Neuronal stem cell (in vitro differentiated cells): ENCODE data around the gene ZNF334.

Experiments used
- DNase-seq: peaks from one replicate; pipeline ENCODE4 v3.0.0-alpha.2; 2013; ENCODE audit warnings: low spot score
- H2AFZ ChIP-seq: one replicate; pipeline ENCODE4 v1.6.1; 2013; ENCODE audit warnings: mild to moderate bottlenecking, low read length, inconsistent platforms
- H2AK5ac ChIP-seq: 2 replicates; pipeline ENCODE4 v1.6.1; 2013; ENCODE audit warnings: low read depth, mild to moderate bottlenecking, inconsistent platforms, low read length, moderate library complexity, mixed read lengths
- H2BK120ac ChIP-seq: 2 replicates; pipeline ENCODE4 v1.6.1; 2013; ENCODE audit warnings: low read depth, mild to moderate bottlenecking, inconsistent platforms, low read length, moderate library complexity, mixed read lengths
- H2BK12ac ChIP-seq: one replicate; pipeline ENCODE4 v1.6.1; 2013; ENCODE audit warnings: low read length, inconsistent platforms
- H2BK15ac ChIP-seq: 2 replicates; pipeline ENCODE4 v1.6.1; 2013; ENCODE audit warnings: mild to moderate bottlenecking, low read length, inconsistent platforms, mixed read lengths
- H2BK5ac ChIP-seq: one replicate; pipeline ENCODE4 v1.6.1; 2013; ENCODE audit warnings: inconsistent platforms, mild to moderate bottlenecking, low read length, moderate library complexity
- H3K14ac ChIP-seq: one replicate; pipeline ENCODE4 v1.6.1; 2013; ENCODE audit warnings: low read length, inconsistent platforms
- H3K18ac ChIP-seq: 2 replicates; pipeline ENCODE4 v1.6.1; 2013; ENCODE audit warnings: low read length, inconsistent platforms
- H3K23ac ChIP-seq: 2 replicates; pipeline ENCODE4 v1.6.1; 2013; ENCODE audit warnings: low read depth, mild to moderate bottlenecking, mixed read lengths, low read length, inconsistent platforms; ENCODE audit not compliant: poor library complexity
- H3K27ac ChIP-seq: replicated peaks from 3 replicates; pipeline ENCODE4 v1.5.1; 2013; ENCODE audit warnings: low read length, inconsistent platforms
- H3K27me3 ChIP-seq, 3 experiments: 2 replicates each; pipeline ENCODE4 v1.6.1; 2013; ENCODE audit warnings: low read length in 3 of 3, mild to moderate bottlenecking in 2 of 3, inconsistent platforms in 1 of 3, low read depth in 1 of 3, mixed read lengths in 1 of 3, moderate library complexity in 1 of 3; ENCODE audit not compliant: control insufficient read depth in 3 of 3, insufficient read depth in 3 of 3
- H3K36me3 ChIP-seq, 2 donors: replicated peaks in 1 of 2; 2 replicates each; pipeline ENCODE4 v1.6.1; 2013; ENCODE audit warnings: low read length in 2 of 2; ENCODE audit not compliant: control insufficient read depth in 2 of 2, insufficient read depth in 2 of 2
- H3K4ac ChIP-seq: 2 replicates; pipeline ENCODE4 v1.6.1; 2013; ENCODE audit warnings: inconsistent platforms, mild to moderate bottlenecking, low read length, moderate library complexity
- H3K4me1 ChIP-seq, 2 donors: 1 replicate in 1 of 2; 2 replicates in 1 of 2; pipeline ENCODE4 v1.6.1; 2013; ENCODE audit warnings: low read length in 2 of 2, low read depth in 1 of 2; ENCODE audit not compliant: control insufficient read depth in 2 of 2, insufficient read depth in 1 of 2
- H3K4me2 ChIP-seq: one replicate; pipeline ENCODE4 v1.6.1; 2013; ENCODE audit warnings: mild to moderate bottlenecking, low read length, inconsistent platforms; ENCODE audit not compliant: insufficient read depth, poor library complexity, severe bottlenecking
- H3K4me3 ChIP-seq, 2 donors: 2 replicates each; pipeline ENCODE4 v1.5.1; 2013; ENCODE audit warnings: low read length in 2 of 2, mild to moderate bottlenecking in 2 of 2, inconsistent platforms in 1 of 2, moderate library complexity in 1 of 2
- H3K79me1 ChIP-seq: one replicate; pipeline ENCODE4 v1.6.1; 2013; ENCODE audit warnings: low read depth, mild to moderate bottlenecking, inconsistent platforms, low read length, moderate library complexity
- H3K9ac ChIP-seq: one replicate; pipeline ENCODE4 v1.6.1; 2013; ENCODE audit warnings: mild to moderate bottlenecking, low read depth, low read length, inconsistent platforms; ENCODE audit not compliant: poor library complexity
- H3K9me3 ChIP-seq, 2 donors: replicated peaks in 1 of 2; 2 replicates each; pipeline versions ENCODE3 to v1.6.1; 2013; ENCODE audit warnings: low read length in 2 of 2, mild to moderate bottlenecking in 2 of 2, inconsistent platforms in 1 of 2, low read depth in 1 of 2, mixed read lengths in 1 of 2, moderate library complexity in 1 of 2; ENCODE audit not compliant: control insufficient read depth in 2 of 2, insufficient read depth in 1 of 2
- H4K8ac ChIP-seq: one replicate; pipeline ENCODE4 v1.6.1; 2013; ENCODE audit warnings: low read depth, mild to moderate bottlenecking, inconsistent platforms, low read length, moderate library complexity
- H4K91ac ChIP-seq: one replicate; pipeline ENCODE4 v1.6.1; 2013; ENCODE audit warnings: low read length, low read depth, mild to moderate bottlenecking, inconsistent platforms; ENCODE audit not compliant: poor library complexity
- WGBS, 2 donors: extraction: QIAGEN DNeasy Blood & Tissue Kit; methylation state at CpG; one replicate each; pipeline ENCODE4 v1.1.7; 2013; ENCODE audit warnings: missing lambda C conversion rate in 2 of 2, mixed read lengths in 1 of 2; ENCODE audit not compliant: insufficient read length in 2 of 2, insufficient replicate concordance in 1 of 2; ENCODE audit errors: extremely low coverage in 2 of 2; 5-methylcytosine and 5-hydroxymethylcytosine counted together

Gene ZNF334

DNA sequence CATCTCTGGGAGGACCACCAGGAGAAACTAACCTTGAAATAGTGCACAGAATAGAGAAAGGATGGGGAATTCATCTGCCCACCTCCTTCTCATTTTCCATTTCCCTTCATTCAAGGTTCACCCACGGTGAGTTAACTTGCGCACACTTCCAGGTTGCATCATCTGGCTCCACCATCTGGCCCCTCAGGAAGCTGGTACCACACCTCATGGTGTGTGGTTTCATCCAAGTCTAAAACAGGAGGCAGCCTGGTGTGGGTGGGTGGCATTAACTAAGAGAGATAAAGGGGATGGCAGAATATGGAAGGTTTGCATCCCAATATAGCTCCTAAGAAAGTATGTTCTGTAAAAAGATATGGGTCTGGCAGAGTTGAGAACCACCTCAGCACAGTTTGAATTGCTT lies 3.8 kb downstream of the ZNF334 start:
- DNase-seq, result no peak
- Histone ChIP-seq H3K4me2 (no peak overlapping the region), H3K14ac (no peak overlapping the region), H2BK5ac (no peak overlapping the region), H2BK15ac (no peak overlapping the region), H3K36me3 (peaks cover 11 to 58% of the 10 kb centered on the region in 2 donors), H3K4me3 (no peak overlapping the region), H2BK12ac (no peak overlapping the region), H2BK120ac (no peak overlapping the region), H4K91ac (no peak overlapping the region), H4K8ac (no peak overlapping the region), H3K4me1 (peaks cover 0 to 2% of the 10 kb centered on the region in 2 donors), H3K23ac (no peak overlapping the region), H3K27ac (no peak overlapping the region), H3K18ac (no peak overlapping the region), H3K27me3 (no peaks in the 10 kb centered on the region), H3K4ac (no peak overlapping the region), H2AFZ (no peak overlapping the region), H3K79me1 (no peaks in the 10 kb centered on the region), H3K9me3 (peaks cover 8 to 29% of the 10 kb centered on the region in 2 donors), H2AK5ac (no peak overlapping the region), H3K9ac (no peak overlapping the region)
- WGBS, 2 donors, result no CpG with 5 or more reads among the region's 2 CpGs

DNA sequence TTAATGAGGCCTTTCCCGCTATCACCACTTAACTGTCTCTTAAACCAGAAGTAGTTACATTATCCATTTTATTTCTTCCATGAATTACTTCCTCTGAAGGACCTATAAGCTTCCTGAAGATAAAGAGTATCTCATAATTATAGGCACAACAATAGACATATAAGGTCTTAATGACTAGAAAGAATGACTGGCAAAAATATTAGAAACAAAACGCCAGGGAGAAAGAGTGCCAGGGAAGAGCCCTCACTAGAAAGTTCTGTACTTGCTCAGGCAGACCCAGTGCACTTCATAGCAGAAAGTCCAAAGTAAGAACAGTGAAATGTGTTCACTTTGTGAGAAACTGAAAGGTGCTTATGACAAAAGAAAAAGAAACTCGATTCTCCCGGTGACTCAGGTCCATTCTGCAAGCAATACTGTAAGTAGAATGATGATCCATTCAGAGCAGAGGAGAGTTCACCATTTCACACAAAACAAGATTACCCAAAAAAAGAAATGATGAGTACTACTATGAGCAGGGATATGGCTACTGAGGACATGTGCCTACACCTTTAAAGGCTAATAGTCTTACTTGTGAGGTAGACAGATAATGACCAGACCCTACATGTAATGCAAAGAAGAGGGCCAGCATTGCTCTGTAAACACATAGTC lies 5.5 kb downstream of the ZNF334 start:
- Histone ChIP-seq H2BK5ac (no peak overlapping the region), H3K18ac (no peak overlapping the region), H2AK5ac (no peak overlapping the region), H3K4me2 (no peak overlapping the region), H3K14ac (no peak overlapping the region), H4K8ac (no peak overlapping the region), H3K79me1 (no peaks in the 10 kb centered on the region), H4K91ac (no peak overlapping the region), H2BK120ac (no peak overlapping the region), H3K27ac (no peak overlapping the region), H3K4me1 (peaks cover 0 to 2% of the 10 kb centered on the region in 2 donors), H3K36me3 (peaks cover 22 to 75% of the 10 kb centered on the region in 2 donors), H3K27me3 (no peaks in the 10 kb centered on the region), H3K23ac (no peak overlapping the region), H3K4me3 (no peak overlapping the region), H3K9me3 (peaks cover 19 to 46% of the 10 kb centered on the region in 2 donors), H3K9ac (no peak overlapping the region), H2BK15ac (no peak overlapping the region), H2BK12ac (no peak overlapping the region), H3K4ac (no peak overlapping the region), H2AFZ (no peak overlapping the region)
- WGBS, 2 donors, result no CpG with 5 or more reads among the region's 4 CpGs
- DNase-seq, result no peak

DNA sequence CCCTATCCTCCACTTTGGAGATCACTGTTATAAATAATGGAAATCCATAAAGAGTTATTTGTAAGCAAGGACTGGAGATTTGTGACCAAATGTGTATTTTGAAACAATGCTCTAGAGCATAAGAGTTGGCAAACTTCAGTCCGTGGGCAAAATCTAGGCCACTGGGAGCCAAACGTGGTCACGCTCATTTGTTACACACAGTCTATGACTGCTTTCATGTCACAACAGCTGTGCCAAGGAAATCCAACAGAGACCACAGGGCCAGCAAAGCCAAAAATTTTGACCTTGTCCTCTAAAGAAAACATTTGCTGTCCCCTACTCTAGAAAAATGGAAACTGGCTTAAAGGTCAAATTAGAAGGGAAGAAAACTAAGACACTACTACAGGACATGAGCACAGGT lies 7.9 kb downstream of the ZNF334 start:
- Histone ChIP-seq H2AK5ac (no peak overlapping the region), H3K27ac (no peak overlapping the region), H3K27me3 (no peaks in the 10 kb centered on the region), H2BK15ac (no peak overlapping the region), H3K36me3 (peaks cover 31 to 79% of the 10 kb centered on the region in 2 donors), H3K9me3 (peaks cover 33 to 60% of the 10 kb centered on the region in 2 donors), H3K14ac (no peak overlapping the region), H3K79me1 (no peaks in the 10 kb centered on the region), H4K8ac (no peak overlapping the region), H2AFZ (no peak overlapping the region), H2BK120ac (no peak overlapping the region), H3K18ac (no peak overlapping the region), H4K91ac (no peak overlapping the region), H2BK12ac (no peak overlapping the region), H3K4me1 (no peaks in the 10 kb centered on the region), H3K4me3 (no peak overlapping the region), H3K9ac (no peak overlapping the region), H3K4me2 (no peak overlapping the region), H2BK5ac (no peak overlapping the region), H3K23ac (no peak overlapping the region), H3K4ac (no peak overlapping the region)
- WGBS, 2 donors, result no CpG with 5 or more reads among the region's 3 CpGs
- DNase-seq, result no peak

DNA sequence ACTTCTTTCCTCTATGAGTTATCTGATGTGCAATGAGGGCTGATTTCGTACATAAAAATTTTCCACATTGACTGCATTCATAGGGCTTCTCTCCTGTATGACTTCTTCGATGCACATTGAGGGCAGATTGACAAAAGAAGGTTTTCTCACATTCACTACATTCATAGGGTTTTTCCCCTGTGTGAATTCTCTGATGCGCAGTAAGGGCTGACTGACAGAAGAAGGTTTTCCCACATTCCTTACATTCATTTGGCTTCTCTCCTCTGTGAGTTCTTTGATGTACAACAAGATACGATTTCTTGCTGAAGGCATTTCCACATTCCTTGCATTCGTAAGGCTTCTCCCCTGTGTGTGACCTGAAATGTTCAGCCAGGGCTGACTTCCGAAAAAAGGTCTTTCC lies 11.4 kb downstream of the ZNF334 start:
- no CpG with 5 or more reads among the region's 6 CpGs for WGBS, 2 donors

More for the DNA sequence above, 11.4 kb downstream of the ZNF334 start:
- no peaks in the 10 kb centered on the region for H3K79me1 ChIP-seq
- H2BK120ac ChIP-seq, result no peak overlapping the region
- H3K23ac ChIP-seq, result no peak overlapping the region
- H2BK15ac ChIP-seq, result no peak overlapping the region
- no peak overlapping the region for H2BK12ac ChIP-seq
- H3K27me3 ChIP-seq, result no peaks in the 10 kb centered on the region
- H3K4ac ChIP-seq, result no peak overlapping the region
- no peak overlapping the region for H2AK5ac ChIP-seq
- H2AFZ ChIP-seq, result no peak overlapping the region
- H4K91ac ChIP-seq, result no peak overlapping the region
- H4K8ac ChIP-seq, result no peak overlapping the region
- no peak overlapping the region for H3K18ac ChIP-seq
- H3K27ac ChIP-seq, result no peak overlapping the region
- H3K4me3 ChIP-seq, result no peak overlapping the region
- no peak overlapping the region for H3K9ac ChIP-seq
- DNase-seq, result no peak
- H3K9me3 ChIP-seq, result peaks cover 46 to 86% of the 10 kb centered on the region in 2 donors
- peaks cover 30 to 84% of the 10 kb centered on the region in 2 donors for H3K36me3 ChIP-seq
- no peaks in the 10 kb centered on the region for H3K4me1 ChIP-seq
- H2BK5ac ChIP-seq, result no peak overlapping the region
- H3K14ac ChIP-seq, result no peak overlapping the region
- no peak overlapping the region for H3K4me2 ChIP-seq
